IMR-90 (cell line): ENCODE results near the gene CLDN10.

Source experiments
- BHLHE40 ChIP-seq: fragments of 150-350 bp; IDR thresholded peaks from 2 replicates; pipeline ENCODE4 v1.6.1; 2016; ENCODE audit warnings: mild to moderate bottlenecking, low read depth, low read length
- CEBPB ChIP-seq: IDR thresholded peaks from 2 replicates; pipeline ENCODE4 v1.6.1; 2012; ENCODE audit warnings: low read depth, low read length, improper control_type of control experiment
- CHD1 ChIP-seq: IDR thresholded peaks from 2 replicates; pipeline ENCODE4 v1.6.1; 2012; ENCODE audit warnings: low read depth, low read length, improper control_type of control experiment
- MAFK ChIP-seq: IDR thresholded peaks from 2 replicates; pipeline ENCODE4 v1.6.1; 2012; ENCODE audit warnings: low read depth, low read length, improper control_type of control experiment
- MAZ ChIP-seq: IDR thresholded peaks from 2 replicates; pipeline ENCODE4 v1.6.1; 2012; ENCODE audit warnings: low read depth, mild to moderate bottlenecking, low read length, improper control_type of control experiment, moderate library complexity, borderline replicate concordance
- MXI1 ChIP-seq: IDR thresholded peaks from 2 replicates; pipeline ENCODE4 v1.6.1; 2012; ENCODE audit warnings: low read depth, mild to moderate bottlenecking, low read length, moderate library complexity, borderline replicate concordance
- POLR2A ChIP-seq: IDR thresholded peaks from 2 replicates; pipeline ENCODE4 v1.6.1; 2012; ENCODE audit warnings: mild to moderate bottlenecking, low read depth, low read length
- RAD21 ChIP-seq: IDR thresholded peaks from 2 replicates; pipeline ENCODE4 v1.6.1; 2012; ENCODE audit warnings: low read length, improper control_type of control experiment
- RCOR1 ChIP-seq: IDR thresholded peaks from 2 replicates; pipeline ENCODE4 v1.6.1; 2012; ENCODE audit warnings: mild to moderate bottlenecking, low read length, improper control_type of control experiment; ENCODE audit not compliant: insufficient replicate concordance
- RFX5 ChIP-seq: IDR thresholded peaks from 2 replicates; pipeline ENCODE4 v1.8.0; 2012; ENCODE audit warnings: low read depth, mild to moderate bottlenecking, low read length, moderate library complexity
- SMC3 ChIP-seq: fragments of 150-350 bp; IDR thresholded peaks from 2 replicates; pipeline ENCODE4 v1.6.1; 2016; ENCODE audit warnings: low read depth, mild to moderate bottlenecking, antibody characterized with exemption, low read length, moderate library complexity
- TF ChIP-seq, protein P1 (sequence below): conservative IDR thresholded peaks from 2 replicates; pipeline ENCODE4 v1.5.1; 2012; ENCODE audit warnings: mild to moderate bottlenecking, low read depth, low read length, improper control_type of control experiment
- TF ChIP-seq, protein P2 (sequence below): fragments of 150-350 bp; IDR thresholded peaks from 2 replicates; pipeline ENCODE4 v1.6.1; 2017; ENCODE audit warnings: mild to moderate bottlenecking, antibody characterized with exemption, low read length, low read depth
- TF ChIP-seq, protein P3 (sequence below): fragments of 150-350 bp; IDR thresholded peaks from 2 replicates; pipeline ENCODE4 v1.6.1; 2016; ENCODE audit warnings: low read depth, mild to moderate bottlenecking, low read length, moderate library complexity, borderline replicate concordance

DNA sequence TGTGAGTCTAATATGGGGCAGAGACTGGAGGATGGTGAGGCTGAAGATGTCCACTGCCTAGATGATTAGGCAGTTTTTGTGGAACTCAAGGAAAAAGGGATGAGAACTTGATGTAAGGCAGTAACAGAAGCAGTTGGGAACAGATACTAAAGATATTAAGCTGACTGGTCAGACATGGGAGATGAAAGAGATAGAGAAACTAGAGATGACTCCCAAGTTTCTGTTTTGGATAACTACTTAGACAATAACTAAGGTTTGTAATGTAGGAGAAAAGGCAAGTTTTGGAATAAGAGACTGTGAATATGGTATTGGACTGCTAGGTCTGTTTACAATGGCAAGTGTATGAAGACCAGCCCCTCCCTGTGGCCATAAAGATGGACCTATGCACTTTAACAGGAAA lies 43.5 kb upstream of the CLDN10 start:
- TF ChIP-seq SMC3 (no peak), RAD21 (no peak), POLR2A (no peak), MXI1 (no peak), MAZ (no peak), CEBPB (no peak), MAFK (no peak), CHD1 (no peak), RFX5 (no peak), RCOR1 (no peak), BHLHE40 (no peak)
- TF ChIP-seq, protein P1, sequence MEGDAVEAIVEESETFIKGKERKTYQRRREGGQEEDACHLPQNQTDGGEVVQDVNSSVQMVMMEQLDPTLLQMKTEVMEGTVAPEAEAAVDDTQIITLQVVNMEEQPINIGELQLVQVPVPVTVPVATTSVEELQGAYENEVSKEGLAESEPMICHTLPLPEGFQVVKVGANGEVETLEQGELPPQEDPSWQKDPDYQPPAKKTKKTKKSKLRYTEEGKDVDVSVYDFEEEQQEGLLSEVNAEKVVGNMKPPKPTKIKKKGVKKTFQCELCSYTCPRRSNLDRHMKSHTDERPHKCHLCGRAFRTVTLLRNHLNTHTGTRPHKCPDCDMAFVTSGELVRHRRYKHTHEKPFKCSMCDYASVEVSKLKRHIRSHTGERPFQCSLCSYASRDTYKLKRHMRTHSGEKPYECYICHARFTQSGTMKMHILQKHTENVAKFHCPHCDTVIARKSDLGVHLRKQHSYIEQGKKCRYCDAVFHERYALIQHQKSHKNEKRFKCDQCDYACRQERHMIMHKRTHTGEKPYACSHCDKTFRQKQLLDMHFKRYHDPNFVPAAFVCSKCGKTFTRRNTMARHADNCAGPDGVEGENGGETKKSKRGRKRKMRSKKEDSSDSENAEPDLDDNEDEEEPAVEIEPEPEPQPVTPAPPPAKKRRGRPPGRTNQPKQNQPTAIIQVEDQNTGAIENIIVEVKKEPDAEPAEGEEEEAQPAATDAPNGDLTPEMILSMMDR: no peak
- TF ChIP-seq, protein P2, sequence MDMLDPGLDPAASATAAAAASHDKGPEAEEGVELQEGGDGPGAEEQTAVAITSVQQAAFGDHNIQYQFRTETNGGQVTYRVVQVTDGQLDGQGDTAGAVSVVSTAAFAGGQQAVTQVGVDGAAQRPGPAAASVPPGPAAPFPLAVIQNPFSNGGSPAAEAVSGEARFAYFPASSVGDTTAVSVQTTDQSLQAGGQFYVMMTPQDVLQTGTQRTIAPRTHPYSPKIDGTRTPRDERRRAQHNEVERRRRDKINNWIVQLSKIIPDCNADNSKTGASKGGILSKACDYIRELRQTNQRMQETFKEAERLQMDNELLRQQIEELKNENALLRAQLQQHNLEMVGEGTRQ: no peak
- TF ChIP-seq, protein P3, sequence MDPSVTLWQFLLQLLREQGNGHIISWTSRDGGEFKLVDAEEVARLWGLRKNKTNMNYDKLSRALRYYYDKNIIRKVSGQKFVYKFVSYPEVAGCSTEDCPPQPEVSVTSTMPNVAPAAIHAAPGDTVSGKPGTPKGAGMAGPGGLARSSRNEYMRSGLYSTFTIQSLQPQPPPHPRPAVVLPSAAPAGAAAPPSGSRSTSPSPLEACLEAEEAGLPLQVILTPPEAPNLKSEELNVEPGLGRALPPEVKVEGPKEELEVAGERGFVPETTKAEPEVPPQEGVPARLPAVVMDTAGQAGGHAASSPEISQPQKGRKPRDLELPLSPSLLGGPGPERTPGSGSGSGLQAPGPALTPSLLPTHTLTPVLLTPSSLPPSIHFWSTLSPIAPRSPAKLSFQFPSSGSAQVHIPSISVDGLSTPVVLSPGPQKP: no peak
